Measurements from ENCODE around the gene NKX1-1.

Gene NKX1-1

GRCh38 chr4:1405254-1405635 is 997 bp downstream of the NKX1-1 start:
- H3K9me3 ChIP-seq (ENCODE audit: control insufficient read depth in 5 of 5, low read length in 5 of 5): no peaks in the 10 kb centered on the region
- no peaks in the 10 kb centered on the region for H3K36me3 ChIP-seq (ENCODE audit: control insufficient read depth in 5 of 5, insufficient read depth in 5 of 5, low read length in 5 of 5)
- no peak overlapping the region for H3K4me3 ChIP-seq (ENCODE audit: low read depth in 1 of 5, low read length in 5 of 5)
- no peak overlapping the region for H3K9ac ChIP-seq (ENCODE audit: low read length in 5 of 5)
- no peak overlapping the region for H3K27ac ChIP-seq (ENCODE audit: low read depth, low read length)
- peaks cover 0 to 15% (median 5%) of the 10 kb centered on the region in 5 donors for H3K4me1 ChIP-seq (ENCODE audit: control insufficient read depth in 5 of 5, insufficient read depth in 5 of 5, low read length in 5 of 5)
- peaks cover 74 to 84% (median 78%) of the 10 kb centered on the region in 5 donors for H3K27me3 ChIP-seq (ENCODE audit: control insufficient read depth in 5 of 5, insufficient read depth in 4 of 5, low read length in 5 of 5)

GRCh38 chr4:1404573-1405253 is 1.5 kb downstream of the NKX1-1 start:
- H3K36me3 ChIP-seq (ENCODE audit: control insufficient read depth in 5 of 5, insufficient read depth in 5 of 5, low read length in 5 of 5): no peaks in the 10 kb centered on the region
- no peak overlapping the region for H3K4me3 ChIP-seq (ENCODE audit: low read depth in 1 of 5, low read length in 5 of 5)
- no peaks in the 10 kb centered on the region for H3K9me3 ChIP-seq (ENCODE audit: control insufficient read depth in 5 of 5, low read length in 5 of 5)
- peaks cover 0 to 15% (median 5%) of the 10 kb centered on the region in 5 donors for H3K4me1 ChIP-seq (ENCODE audit: control insufficient read depth in 5 of 5, insufficient read depth in 5 of 5, low read length in 5 of 5)
- no peak overlapping the region for H3K27ac ChIP-seq (ENCODE audit: low read depth, low read length)
- peaks cover 73 to 83% (median 81%) of the 10 kb centered on the region in 5 donors for H3K27me3 ChIP-seq (ENCODE audit: control insufficient read depth in 5 of 5, insufficient read depth in 4 of 5, low read length in 5 of 5)
- H3K9ac ChIP-seq (ENCODE audit: low read length in 5 of 5): no peak overlapping the region

DNA sequence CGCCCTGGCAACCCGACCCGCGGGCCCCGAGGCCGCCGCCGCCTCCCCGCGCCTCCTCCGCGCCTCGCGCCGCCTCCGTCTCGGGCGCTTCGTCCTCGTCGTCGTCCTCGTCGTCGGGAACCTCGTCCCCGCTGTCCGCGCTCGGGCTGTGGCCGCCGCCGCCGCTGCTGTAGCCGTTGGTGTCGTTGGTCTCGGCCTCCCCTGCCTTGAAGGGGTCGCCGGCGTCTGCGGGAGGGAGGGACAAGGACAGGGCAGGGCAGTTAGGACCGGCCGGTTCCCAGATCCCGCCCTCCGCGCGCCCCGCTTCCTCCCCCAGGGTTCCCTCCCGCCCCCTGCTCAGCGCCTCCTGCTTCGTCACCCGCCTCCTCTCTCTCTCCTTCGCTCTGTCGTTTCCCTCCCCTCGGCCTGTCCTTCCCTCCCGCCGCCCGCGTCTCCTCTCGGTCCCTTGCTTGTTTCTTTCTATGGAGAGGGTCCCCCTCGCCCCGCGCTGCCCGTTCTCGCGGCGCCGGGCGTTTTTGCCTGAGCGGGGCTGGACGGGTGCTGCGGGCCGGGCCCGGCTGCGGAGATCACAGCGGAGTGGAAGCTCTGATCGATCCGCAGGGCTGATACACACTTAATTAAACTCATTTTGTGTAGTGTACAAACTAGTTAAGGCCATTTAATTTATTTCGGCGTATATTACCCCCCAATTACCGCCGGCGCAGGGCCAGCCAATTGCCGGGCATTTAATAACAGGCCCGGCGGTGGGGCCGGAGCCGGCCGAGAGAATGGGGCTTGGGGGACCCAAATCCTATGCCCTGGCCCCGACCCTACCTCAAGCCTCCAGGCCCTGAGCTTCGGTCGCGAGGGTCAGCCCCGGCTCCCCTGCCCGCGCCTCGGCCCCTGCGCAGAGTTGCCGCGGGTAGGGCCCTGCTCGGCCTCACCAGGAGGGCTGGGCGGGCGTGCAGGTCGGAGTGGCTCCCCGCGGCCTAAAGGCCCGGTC is 2.4 kb downstream of the NKX1-1 start:
- peaks cover 0 to 15% (median 5%) of the 10 kb centered on the region in 5 donors for H3K4me1 ChIP-seq (ENCODE audit: control insufficient read depth in 5 of 5, insufficient read depth in 5 of 5, low read length in 5 of 5)
- H3K27me3 ChIP-seq (ENCODE audit: control insufficient read depth in 5 of 5, insufficient read depth in 4 of 5, low read length in 5 of 5): peaks cover 65 to 76% (median 72%) of the 10 kb centered on the region in 5 donors

GRCh38 chr4:1403177-1403583 is 3.1 kb downstream of the NKX1-1 start:
- Histone ChIP-seq H3K36me3 (ENCODE audit: control insufficient read depth in 5 of 5, insufficient read depth in 5 of 5, low read length in 5 of 5) (no peaks in the 10 kb centered on the region), H3K9ac (ENCODE audit: low read length in 5 of 5) (no peak overlapping the region), H3K4me1 (ENCODE audit: control insufficient read depth in 5 of 5, insufficient read depth in 5 of 5, low read length in 5 of 5) (peaks cover 0 to 15% (median 5%) of the 10 kb centered on the region in 5 donors), H3K4me3 (ENCODE audit: low read depth in 1 of 5, low read length in 5 of 5) (no peak overlapping the region), H3K27ac (ENCODE audit: low read depth, low read length) (no peak overlapping the region), H3K27me3 (ENCODE audit: control insufficient read depth in 5 of 5, insufficient read depth in 4 of 5, low read length in 5 of 5) (peaks cover 58 to 69% (median 65%) of the 10 kb centered on the region in 5 donors), H3K9me3 (ENCODE audit: control insufficient read depth in 5 of 5, low read length in 5 of 5) (peaks cover 0 to 5% (median 3%) of the 10 kb centered on the region in 5 donors)

More for the DNA sequence above, 2.4 kb downstream of the NKX1-1 start:
- peaks cover 0 to 1% (median 0%) of the 10 kb centered on the region in 5 donors for H3K9me3 ChIP-seq (ENCODE audit: control insufficient read depth in 5 of 5, low read length in 5 of 5)
- H3K36me3 ChIP-seq (ENCODE audit: control insufficient read depth in 5 of 5, insufficient read depth in 5 of 5, low read length in 5 of 5): no peaks in the 10 kb centered on the region
- no peak overlapping the region for H3K9ac ChIP-seq (ENCODE audit: low read length in 5 of 5)
- no peak overlapping the region for H3K27ac ChIP-seq (ENCODE audit: low read depth, low read length)
- H3K4me3 ChIP-seq (ENCODE audit: low read depth in 1 of 5, low read length in 5 of 5): no peak overlapping the region

DNA sequence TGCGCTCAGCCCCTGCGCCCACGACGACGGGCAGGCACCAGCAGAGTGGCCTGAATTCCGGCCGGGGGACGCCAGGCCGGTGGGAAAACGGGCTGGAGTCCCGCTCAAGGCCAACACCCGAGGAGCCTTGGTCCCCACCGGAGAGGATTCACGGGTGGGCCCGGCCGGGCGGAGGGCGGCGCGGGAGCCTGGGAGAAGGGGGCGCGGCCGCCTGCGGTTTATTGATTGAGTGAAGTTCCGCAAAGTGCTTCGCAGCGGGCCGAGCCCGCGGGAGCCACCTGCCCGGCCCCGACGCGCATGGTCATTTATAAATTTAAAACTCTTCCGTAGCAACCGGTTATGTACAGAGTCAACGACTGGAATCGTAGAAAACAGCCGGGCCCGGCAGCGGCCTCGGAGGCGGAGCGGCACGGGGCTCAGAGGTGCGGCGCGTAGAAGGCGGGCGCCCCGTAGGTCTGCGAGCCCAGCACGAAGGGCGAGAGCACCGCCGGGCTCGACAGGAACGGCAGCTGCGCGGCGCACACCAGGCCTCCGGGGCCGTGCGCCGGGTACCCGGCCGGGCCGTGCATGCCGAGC is 3.6 kb downstream of the NKX1-1 start:
- Histone ChIP-seq H3K9me3 (ENCODE audit: control insufficient read depth in 5 of 5, low read length in 5 of 5) (peaks cover 0 to 5% (median 3%) of the 10 kb centered on the region in 5 donors), H3K27ac (ENCODE audit: low read depth, low read length) (no peak overlapping the region), H3K36me3 (ENCODE audit: control insufficient read depth in 5 of 5, insufficient read depth in 5 of 5, low read length in 5 of 5) (no peaks in the 10 kb centered on the region), H3K4me3 (ENCODE audit: low read depth in 1 of 5, low read length in 5 of 5) (no peak overlapping the region), H3K4me1 (ENCODE audit: control insufficient read depth in 5 of 5, insufficient read depth in 5 of 5, low read length in 5 of 5) (peaks cover 0 to 15% (median 5%) of the 10 kb centered on the region in 5 donors), H3K27me3 (ENCODE audit: control insufficient read depth in 5 of 5, insufficient read depth in 4 of 5, low read length in 5 of 5) (peaks cover 56 to 66% (median 62%) of the 10 kb centered on the region in 5 donors), H3K9ac (ENCODE audit: low read length in 5 of 5) (no peak overlapping the region)

GRCh38 chr4:1402021-1402515 is 4.2 kb downstream of the NKX1-1 start:
- H3K27me3 ChIP-seq (ENCODE audit: control insufficient read depth in 5 of 5, insufficient read depth in 4 of 5, low read length in 5 of 5): peaks cover 50 to 61% (median 56%) of the 10 kb centered on the region in 5 donors

GRCh38 chr4:1401409-1402020 is 4.7 kb downstream of the NKX1-1 start:
- no peaks in the 10 kb centered on the region for H3K36me3 ChIP-seq (ENCODE audit: control insufficient read depth in 5 of 5, insufficient read depth in 5 of 5, low read length in 5 of 5)
- peaks cover 0 to 15% (median 4%) of the 10 kb centered on the region in 5 donors for H3K9me3 ChIP-seq (ENCODE audit: control insufficient read depth in 5 of 5, low read length in 5 of 5)
- H3K27me3 ChIP-seq (ENCODE audit: control insufficient read depth in 5 of 5, insufficient read depth in 4 of 5, low read length in 5 of 5): peaks cover 46 to 58% (median 51%) of the 10 kb centered on the region in 5 donors
- peaks cover 0 to 11% (median 5%) of the 10 kb centered on the region in 5 donors for H3K4me1 ChIP-seq (ENCODE audit: control insufficient read depth in 5 of 5, insufficient read depth in 5 of 5, low read length in 5 of 5)
- H3K4me3 ChIP-seq (ENCODE audit: low read depth in 1 of 5, low read length in 5 of 5): no peak overlapping the region
- no peak overlapping the region for H3K27ac ChIP-seq (ENCODE audit: low read depth, low read length)
- H3K9ac ChIP-seq (ENCODE audit: low read length in 5 of 5): no peak overlapping the region

More at GRCh38 chr4:1402021-1402515, 4.2 kb downstream of the NKX1-1 start:
- Histone ChIP-seq H3K9me3 (ENCODE audit: control insufficient read depth in 5 of 5, low read length in 5 of 5) (peaks cover 0 to 9% (median 3%) of the 10 kb centered on the region in 5 donors), H3K36me3 (ENCODE audit: control insufficient read depth in 5 of 5, insufficient read depth in 5 of 5, low read length in 5 of 5) (no peaks in the 10 kb centered on the region), H3K27ac (ENCODE audit: low read depth, low read length) (no peak overlapping the region), H3K9ac (ENCODE audit: low read length in 5 of 5) (no peak overlapping the region), H3K4me3 (ENCODE audit: low read depth in 1 of 5, low read length in 5 of 5) (no peak overlapping the region), H3K4me1 (ENCODE audit: control insufficient read depth in 5 of 5, insufficient read depth in 5 of 5, low read length in 5 of 5) (peaks cover 0 to 13% (median 5%) of the 10 kb centered on the region in 5 donors)

DNA sequence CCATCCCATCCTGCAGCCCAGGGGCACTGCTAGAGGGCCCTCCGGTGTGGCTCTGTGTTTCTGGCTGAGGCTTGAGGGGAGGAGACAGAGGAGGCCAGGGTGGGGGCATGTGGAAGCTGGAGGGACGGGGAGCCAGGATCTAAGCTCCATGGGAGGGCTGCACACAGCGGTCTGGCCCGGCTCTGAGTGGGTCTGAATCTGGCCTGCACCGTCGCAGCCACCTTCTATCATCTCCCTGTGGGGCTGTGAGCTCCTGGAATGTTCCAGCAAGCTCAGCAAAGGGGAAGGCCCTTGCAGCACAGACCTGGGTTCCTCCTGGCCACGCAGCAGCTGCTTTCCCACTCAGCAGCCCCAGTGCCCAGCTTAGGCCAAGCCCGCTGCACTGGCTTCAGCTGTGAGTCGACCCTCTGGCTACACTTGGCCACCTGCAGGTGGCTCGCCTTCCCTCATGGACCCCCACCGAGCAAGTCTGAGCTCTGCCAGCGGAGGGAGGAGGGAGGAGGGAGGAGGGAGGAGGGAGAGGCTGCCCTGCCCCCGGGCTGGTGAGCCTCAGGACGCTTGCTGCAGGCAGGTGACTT is 5.3 kb downstream of the NKX1-1 start:
- H3K9me3 ChIP-seq (ENCODE audit: control insufficient read depth in 5 of 5, low read length in 5 of 5): peaks cover 0 to 18% (median 6%) of the 10 kb centered on the region in 5 donors
- H3K27ac ChIP-seq (ENCODE audit: low read depth, low read length): no peak overlapping the region
- H3K9ac ChIP-seq (ENCODE audit: low read length in 5 of 5): no peak overlapping the region
- no peaks in the 10 kb centered on the region for H3K36me3 ChIP-seq (ENCODE audit: control insufficient read depth in 5 of 5, insufficient read depth in 5 of 5, low read length in 5 of 5)
- peaks cover 43 to 56% (median 50%) of the 10 kb centered on the region in 5 donors for H3K27me3 ChIP-seq (ENCODE audit: control insufficient read depth in 5 of 5, insufficient read depth in 4 of 5, low read length in 5 of 5)
- H3K4me3 ChIP-seq (ENCODE audit: low read depth in 1 of 5, low read length in 5 of 5): no peak overlapping the region
- peaks cover 0 to 11% (median 5%) of the 10 kb centered on the region in 5 donors for H3K4me1 ChIP-seq (ENCODE audit: control insufficient read depth in 5 of 5, insufficient read depth in 5 of 5, low read length in 5 of 5)

Data from subcutaneous abdominal adipose tissue (tissue), 5 donors.